Stomach (tissue), 9 donors: Measurements from ENCODE around the gene CELF2. TPM values are rescaled to one million over a fixed set of nuclear protein-coding genes. Genes with fewer than 3 reads are reported as not detected.

Source experiments
- DNase-seq, 2 donors: peaks; one replicate each; pipeline versions ENCODE4 v3.0.0 to v3.0.0-alpha.2; 2013 to 2019
- H3K27ac ChIP-seq, 5 donors: fragments of 200-600 bp in 4 of 5; sonication (generic) in 4 of 5; one replicate each; pipeline ENCODE4 v1.5.1; 2013 to 2019; ENCODE audit warnings: mild to moderate bottlenecking in 1 of 5, moderate library complexity in 1 of 5
- H3K27me3 ChIP-seq, 3 donors: fragments of 200-600 bp; sonication (generic); one replicate each; pipeline ENCODE4 v1.5.1; 2017 to 2019; ENCODE audit warnings: mixed run types in 1 of 3
- H3K36me3 ChIP-seq, 4 donors: fragments of 200-600 bp; sonication (generic); 1 replicate in 3 of 4; 2 replicates in 1 of 4; pipeline ENCODE4 v1.5.1; 2016 to 2019
- H3K4me1 ChIP-seq, 4 donors: fragments of 200-600 bp; sonication (generic); one replicate each; pipeline ENCODE4 v1.5.1; 2016 to 2019
- H3K4me3 ChIP-seq, 4 donors: fragments of 200-600 bp; sonication (generic) in 3 of 4; one replicate each; pipeline ENCODE4 v1.5.1; 2016 to 2019; ENCODE audit warnings: mild to moderate bottlenecking in 1 of 4
- H3K9me3 ChIP-seq, 4 donors: fragments of 200-600 bp; sonication (generic); one replicate each; pipeline ENCODE4 v1.5.1; 2016 to 2019
- EP300 ChIP-seq: sonication (generic); formaldehyde crosslinking; IDR thresholded peaks from one replicate; pipeline ENCODE4 v1.6.1; 2017; ENCODE audit warnings: antibody characterized with exemption
- POLR2A ChIP-seq, 4 donors: fragments of 450-650 bp; IDR thresholded peaks; one replicate each; pipeline ENCODE4 v1.6.1; 2016; ENCODE audit warnings: antibody characterized with exemption in 4 of 4, control low read depth in 2 of 4, mild to moderate bottlenecking in 1 of 4, moderate library complexity in 1 of 4
- POLR2AphosphoS5 ChIP-seq, 3 donors: sonication (generic); formaldehyde crosslinking; IDR thresholded peaks; one replicate each; pipeline ENCODE4 v1.6.1; 2016; ENCODE audit warnings: antibody characterized with exemption in 3 of 3
- WGBS, 5 donors: extraction: QIAGEN DNeasy Blood & Tissue Kit in 3 of 5; methylation state at CpG; one replicate each; pipeline versions ENCODE4 v1.1.5 to v1.1.7; 2013 to 2018; 5-methylcytosine and 5-hydroxymethylcytosine counted together
- intact Hi-C: fragments of 100-400 bp; cut with DNase I; formaldehyde crosslinking; loops from one replicate; pipeline ENCODE4 v1.15.1; 2023; ENCODE audit warnings: low total_unique reads
- polyA plus RNA-seq, 3 donors: library from polyadenylated mRNA; stranded (reverse); fragments of 200-250 nt; gene quantifications; one replicate each; pipeline ENCODE4 v1.2.3, GENCODE V29; 2013
- total RNA-seq, 5 donors: library from RNA; depleted of rRNA; stranded (reverse); fragments of >200 nt; gene quantifications; one replicate each; pipeline versions ENCODE4 v1.1.0 to v1.2.3, GENCODE V29; 2014 to 2016
- TF ChIP-seq, protein P1 (sequence below), 7 experiments: fragments of 450-650 bp in 4 of 7; fragments of 200-600 bp in 3 of 7; sonication (generic) in 3 of 7; IDR thresholded peaks; one replicate each; pipeline ENCODE4 v1.5.1; 2016 to 2019; ENCODE audit warnings: antibody characterized with exemption in 7 of 7, control low read depth in 2 of 7, mild to moderate bottlenecking in 1 of 7
- donor health status: healthy with polysubstance abuse.
- donor health status: Bipolar disorder and iron deficiency.
- donor health status: healthy.

CELF2 gene
- total and polyA plus RNA-seq, 8 donors = 3.9 to 65.3 (median 36.1) TPM

- TF ChIP-seq POLR2AphosphoS5 (IDR thresholded peaks at IDR 0.05) (no peak), EP300 (no peak), POLR2A (IDR thresholded peaks at IDR 0.05) (no peak)
- TF ChIP-seq, protein P1, sequence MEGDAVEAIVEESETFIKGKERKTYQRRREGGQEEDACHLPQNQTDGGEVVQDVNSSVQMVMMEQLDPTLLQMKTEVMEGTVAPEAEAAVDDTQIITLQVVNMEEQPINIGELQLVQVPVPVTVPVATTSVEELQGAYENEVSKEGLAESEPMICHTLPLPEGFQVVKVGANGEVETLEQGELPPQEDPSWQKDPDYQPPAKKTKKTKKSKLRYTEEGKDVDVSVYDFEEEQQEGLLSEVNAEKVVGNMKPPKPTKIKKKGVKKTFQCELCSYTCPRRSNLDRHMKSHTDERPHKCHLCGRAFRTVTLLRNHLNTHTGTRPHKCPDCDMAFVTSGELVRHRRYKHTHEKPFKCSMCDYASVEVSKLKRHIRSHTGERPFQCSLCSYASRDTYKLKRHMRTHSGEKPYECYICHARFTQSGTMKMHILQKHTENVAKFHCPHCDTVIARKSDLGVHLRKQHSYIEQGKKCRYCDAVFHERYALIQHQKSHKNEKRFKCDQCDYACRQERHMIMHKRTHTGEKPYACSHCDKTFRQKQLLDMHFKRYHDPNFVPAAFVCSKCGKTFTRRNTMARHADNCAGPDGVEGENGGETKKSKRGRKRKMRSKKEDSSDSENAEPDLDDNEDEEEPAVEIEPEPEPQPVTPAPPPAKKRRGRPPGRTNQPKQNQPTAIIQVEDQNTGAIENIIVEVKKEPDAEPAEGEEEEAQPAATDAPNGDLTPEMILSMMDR (IDR thresholded peaks at IDR 0.05) = no peak
- H3K4me1 ChIP-seq = no peaks in the 10 kb centered on the region
- H3K36me3 ChIP-seq = peaks cover 4 to 65% (median 50%) of the 10 kb centered on the region in 4 donors
- no peaks in the 10 kb centered on the region for H3K9me3 ChIP-seq
- no peak for DNase-seq
- no peak overlapping the region for H3K4me3 ChIP-seq
- no peak overlapping the region for H3K27ac ChIP-seq
- no peaks in the 10 kb centered on the region for H3K27me3 ChIP-seq
- intact Hi-C loops = no loop called here
- WGBS, 5 donors = 88 to 92% (median 90%) methylated on average over 8 of the region's 8 CpGs
Measured at GRCh38 chr10:11282661-11283060, 265.0 kb downstream of the CELF2 start.

- DNase-seq = no peak
- TF ChIP-seq POLR2AphosphoS5 (IDR thresholded peaks at IDR 0.05) (no peak), EP300 (no peak), POLR2A (IDR thresholded peaks at IDR 0.05) (no peak)
- TF ChIP-seq, protein P1 (IDR thresholded peaks at IDR 0.05) = no peak
- WGBS, 5 donors = 81 to 96% (median 95%) methylated on average over 6 to 7 of the region's 7 CpGs
- no peaks in the 10 kb centered on the region for H3K4me1 ChIP-seq
- H3K36me3 ChIP-seq = peaks cover 12 to 68% (median 55%) of the 10 kb centered on the region in 4 donors
- intact Hi-C loops = no loop called here
- no peak overlapping the region for H3K27ac ChIP-seq
- no peaks in the 10 kb centered on the region for H3K27me3 ChIP-seq
- no peak overlapping the region for H3K4me3 ChIP-seq
- H3K9me3 ChIP-seq = no peaks in the 10 kb centered on the region
Measured at GRCh38 chr10:11284291-11285085, 266.8 kb downstream of the CELF2 start.

DNA sequence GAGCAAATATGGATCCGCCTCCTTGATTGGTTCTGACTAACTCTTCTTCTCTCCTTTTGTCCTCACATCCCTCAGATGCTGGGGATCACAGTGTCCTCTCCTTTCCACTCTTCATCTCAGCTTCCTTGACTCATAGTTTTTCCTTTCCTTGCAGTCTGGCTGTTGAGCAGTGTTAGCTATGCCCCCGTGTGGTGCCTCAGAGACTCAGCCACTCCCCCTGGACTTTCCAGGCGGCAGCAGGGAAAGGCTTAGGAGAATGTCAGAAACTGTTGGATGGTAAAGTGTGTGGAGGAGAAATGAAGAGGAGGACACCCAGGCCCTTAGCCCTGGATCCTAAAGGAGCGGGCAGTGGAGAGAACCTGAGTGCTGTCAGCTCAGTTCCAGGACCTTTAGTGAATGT, 267.5 kb downstream of the CELF2 start:
- no peak overlapping the region for H3K4me3 ChIP-seq
- H3K27ac ChIP-seq = no peak overlapping the region
- intact Hi-C loops = no loop called here
- H3K27me3 ChIP-seq = no peaks in the 10 kb centered on the region
- no peaks in the 10 kb centered on the region for H3K9me3 ChIP-seq
- H3K36me3 ChIP-seq = peaks cover 19 to 68% (median 55%) of the 10 kb centered on the region in 4 donors
- TF ChIP-seq POLR2A (IDR thresholded peaks at IDR 0.05) = no peak
- TF ChIP-seq, protein P1 (IDR thresholded peaks at IDR 0.05) = no peak
- TF ChIP-seq POLR2AphosphoS5 (IDR thresholded peaks at IDR 0.05) = no peak
- TF ChIP-seq EP300 = no peak
- H3K4me1 ChIP-seq = no peaks in the 10 kb centered on the region
- DNase-seq = no peak
- WGBS, 5 donors = 62 to 77% (median 70%) methylated on average over 4 of the region's 4 CpGs

DNA sequence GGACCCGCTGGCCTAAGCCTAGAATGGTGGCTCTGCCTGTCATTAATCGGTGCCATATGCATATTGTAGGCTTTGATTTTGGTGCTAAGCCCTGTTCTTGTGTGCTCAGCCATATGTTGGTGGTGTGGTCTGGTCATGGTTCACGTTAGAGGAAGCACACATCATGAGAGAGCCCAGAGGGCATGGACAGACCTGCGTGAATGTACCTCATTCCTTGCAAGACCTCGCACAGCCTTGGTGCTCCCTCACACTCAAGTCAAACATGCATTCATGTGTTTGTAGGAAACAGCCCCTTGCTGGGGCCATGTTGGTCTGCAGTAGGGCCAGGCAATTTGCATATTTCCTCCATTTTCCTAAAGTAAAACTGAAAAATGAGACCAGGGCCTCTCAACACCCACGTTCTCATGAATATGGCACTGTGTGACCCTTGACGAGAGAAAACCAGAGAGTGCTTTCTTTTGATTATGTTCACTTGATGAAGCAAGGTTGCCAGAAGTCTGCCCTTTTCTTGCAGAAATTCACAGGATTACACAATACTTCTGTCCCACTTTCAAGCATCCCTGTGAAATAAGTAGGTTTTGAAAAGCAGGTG, 268.7 kb downstream of the CELF2 start:
- 88 to 92% (median 91%) methylated on average over 6 to 7 of the region's 7 CpGs for WGBS, 5 donors
- DNase-seq = no peak
- peaks cover 20 to 61% (median 52%) of the 10 kb centered on the region in 4 donors for H3K36me3 ChIP-seq
- H3K27ac ChIP-seq = no peak overlapping the region
- H3K4me3 ChIP-seq = no peak overlapping the region
- intact Hi-C loops = no loop called here
- H3K27me3 ChIP-seq = no peaks in the 10 kb centered on the region
- no peaks in the 10 kb centered on the region for H3K4me1 ChIP-seq
- no peak for TF ChIP-seq EP300
- TF ChIP-seq POLR2A (IDR thresholded peaks at IDR 0.05) = no peak
- TF ChIP-seq POLR2AphosphoS5 (IDR thresholded peaks at IDR 0.05) = no peak
- TF ChIP-seq, protein P1 (IDR thresholded peaks at IDR 0.05) = no peak
- H3K9me3 ChIP-seq = no peaks in the 10 kb centered on the region
